A673 (cell line): ENCODE results near the gene DLGAP1. TPM values are rescaled to one million over a fixed set of nuclear protein-coding genes. Genes with fewer than 3 reads are reported as not detected.

Experiments
- BruUV-seq: library from RNA; stranded (reverse); fragments of 400-500 nt; replicated peaks from 2 replicates; lab custom pipeline; 2021; lab: Mats Ljungman, UMichigan
- CTCF ChIA-PET: fragments of 300-600 bp; sonication (Branson Sonifier 250); formaldehyde crosslinking; loops from one replicate; lab custom pipeline; 2022; ENCODE audit warnings: antibody characterized with exemption; lab: Charles Lee
- POLR2A ChIA-PET: fragments of 300-600 bp; sonication (Branson Sonifier 250); formaldehyde crosslinking; loops from one replicate; lab custom pipeline; 2022; ENCODE audit warnings: antibody characterized with exemption; ENCODE audit not compliant: low non-redundant PET; lab: Charles Lee
- DNase-seq: peaks from one replicate; pipeline ENCODE4 v3.0.0-alpha.2; 2015; ENCODE audit warnings: low spot score
- H3K27ac ChIP-seq: fragments of 200-600 bp; sonication (generic); 2 replicates; pipeline ENCODE4 v1.5.1; 2016; ENCODE audit warnings: mixed run types, low read depth, mild to moderate bottlenecking, mixed read lengths, antibody characterized with exemption, low read length; ENCODE audit not compliant: poor library complexity, severe bottlenecking
- H3K27me3 ChIP-seq: fragments of 200-600 bp; sonication (generic); replicated peaks from 2 replicates; pipeline ENCODE4 v1.6.1; 2017; ENCODE audit warnings: mixed run types, low read depth, mild to moderate bottlenecking, mixed read lengths, antibody characterized with exemption, low read length; ENCODE audit not compliant: insufficient read depth, poor library complexity
- H3K36me3 ChIP-seq: fragments of 200-600 bp; sonication (generic); 2 replicates; pipeline ENCODE4 v1.6.1; 2016; ENCODE audit warnings: mixed run types, mild to moderate bottlenecking, mixed read lengths, antibody characterized with exemption, low read length; ENCODE audit not compliant: insufficient read depth, poor library complexity, severe bottlenecking
- H3K4me1 ChIP-seq: fragments of 200-600 bp; sonication (generic); 2 replicates; pipeline ENCODE4 v1.6.1; 2017; ENCODE audit warnings: mixed run types, mild to moderate bottlenecking, mixed read lengths, antibody characterized with exemption, low read length; ENCODE audit not compliant: insufficient read depth, poor library complexity, severe bottlenecking
- H3K4me3 ChIP-seq: fragments of 200-600 bp; sonication (generic); 2 replicates; pipeline ENCODE4 v1.5.1; 2016; ENCODE audit warnings: low read depth, mixed run types, mild to moderate bottlenecking, mixed read lengths, low read length; ENCODE audit not compliant: poor library complexity, severe bottlenecking
- H3K9me3 ChIP-seq: fragments of 200-600 bp; sonication (generic); 2 replicates; pipeline ENCODE4 v1.6.1; 2016; ENCODE audit warnings: mixed run types, low read depth, mild to moderate bottlenecking, mixed read lengths, antibody characterized with exemption, low read length; ENCODE audit not compliant: poor library complexity, severe bottlenecking
- EZH2 ChIP-seq: fragments of 200-600 bp; sonication (generic); IDR thresholded peaks from 2 replicates; pipeline ENCODE4 v1.6.1; 2017; ENCODE audit warnings: borderline replicate concordance, low read depth, mild to moderate bottlenecking, mixed read lengths, antibody characterized with exemption, low read length; ENCODE audit not compliant: poor library complexity, severe bottlenecking
- intact Hi-C: fragments of 100-400 bp; cut with micrococcal nuclease; formaldehyde crosslinking; loops from one replicate; pipeline ENCODE4 v1.10.0; 2022; ENCODE audit not compliant: unreplicated experiment
- total RNA-seq: library from RNA; stranded (reverse); gene quantifications from 2 replicates; pipeline ENCODE4 v1.2.3, GENCODE V29; 2021
- TF ChIP-seq, protein P1 (sequence below): fragments of 300-800, 200-600 bp; sonication (generic); conservative IDR thresholded peaks from 2 replicates; pipeline ENCODE4 v1.5.1; 2017; ENCODE audit warnings: low read depth, mild to moderate bottlenecking, antibody characterized with exemption, low read length, moderate library complexity, mixed read lengths

The DLGAP1 gene
- total RNA-seq, 1 experiment from 2014 or later, result 135 TPM

DNA sequence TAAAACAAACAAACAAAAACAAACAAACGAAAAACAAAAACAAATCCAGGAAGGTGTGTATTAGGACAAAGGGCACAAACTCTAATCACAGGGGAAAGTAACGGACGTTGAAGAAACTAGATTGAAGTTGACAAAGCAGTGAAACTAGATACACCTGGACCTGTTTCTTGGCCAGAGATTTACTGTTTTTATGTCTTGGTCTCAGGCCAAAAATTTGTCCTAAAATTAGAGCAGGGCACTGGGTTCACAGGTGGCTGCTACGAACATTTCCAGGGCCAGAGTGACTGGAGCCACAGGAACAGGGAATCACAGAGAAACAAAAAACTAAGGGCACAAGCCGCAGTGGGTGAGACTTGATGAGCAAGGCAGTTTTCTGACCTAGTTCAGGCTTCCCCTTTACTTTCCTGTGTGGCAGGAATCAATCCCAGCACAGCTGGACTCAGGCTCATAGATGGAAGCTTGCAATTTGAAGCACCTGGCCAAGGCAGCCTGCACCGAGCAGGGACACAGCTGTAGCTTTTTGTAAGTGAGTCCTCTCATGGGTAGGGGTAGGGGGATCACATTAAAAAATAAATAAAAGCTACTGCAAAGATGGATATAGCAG lies 329.4 kb downstream of the DLGAP1 start:
- BruUV-seq, result no TSS peak
- Histone ChIP-seq H3K27me3 (no peaks in the 10 kb centered on the region), H3K36me3 (no peaks in the 10 kb centered on the region), H3K4me3 (no peak overlapping the region), H3K27ac (peak overlapping the region; percentile 31), H3K4me1 (peaks cover 56% of the 10 kb centered on the region), H3K9me3 (no peaks in the 10 kb centered on the region)
- ChIA-PET POLR2A (no interaction called here), CTCF (interaction anchor here (0.6 kb wide), 1 partner anchor 293 kb away, joined by 3 read pairs; no protein-coding TSS in a partner anchor)
- no peak for TF ChIP-seq EZH2
- TF ChIP-seq, protein P1, sequence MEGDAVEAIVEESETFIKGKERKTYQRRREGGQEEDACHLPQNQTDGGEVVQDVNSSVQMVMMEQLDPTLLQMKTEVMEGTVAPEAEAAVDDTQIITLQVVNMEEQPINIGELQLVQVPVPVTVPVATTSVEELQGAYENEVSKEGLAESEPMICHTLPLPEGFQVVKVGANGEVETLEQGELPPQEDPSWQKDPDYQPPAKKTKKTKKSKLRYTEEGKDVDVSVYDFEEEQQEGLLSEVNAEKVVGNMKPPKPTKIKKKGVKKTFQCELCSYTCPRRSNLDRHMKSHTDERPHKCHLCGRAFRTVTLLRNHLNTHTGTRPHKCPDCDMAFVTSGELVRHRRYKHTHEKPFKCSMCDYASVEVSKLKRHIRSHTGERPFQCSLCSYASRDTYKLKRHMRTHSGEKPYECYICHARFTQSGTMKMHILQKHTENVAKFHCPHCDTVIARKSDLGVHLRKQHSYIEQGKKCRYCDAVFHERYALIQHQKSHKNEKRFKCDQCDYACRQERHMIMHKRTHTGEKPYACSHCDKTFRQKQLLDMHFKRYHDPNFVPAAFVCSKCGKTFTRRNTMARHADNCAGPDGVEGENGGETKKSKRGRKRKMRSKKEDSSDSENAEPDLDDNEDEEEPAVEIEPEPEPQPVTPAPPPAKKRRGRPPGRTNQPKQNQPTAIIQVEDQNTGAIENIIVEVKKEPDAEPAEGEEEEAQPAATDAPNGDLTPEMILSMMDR, result no peak
- DNase-seq, result no peak
- intact Hi-C loops, result no loop called here

DNA sequence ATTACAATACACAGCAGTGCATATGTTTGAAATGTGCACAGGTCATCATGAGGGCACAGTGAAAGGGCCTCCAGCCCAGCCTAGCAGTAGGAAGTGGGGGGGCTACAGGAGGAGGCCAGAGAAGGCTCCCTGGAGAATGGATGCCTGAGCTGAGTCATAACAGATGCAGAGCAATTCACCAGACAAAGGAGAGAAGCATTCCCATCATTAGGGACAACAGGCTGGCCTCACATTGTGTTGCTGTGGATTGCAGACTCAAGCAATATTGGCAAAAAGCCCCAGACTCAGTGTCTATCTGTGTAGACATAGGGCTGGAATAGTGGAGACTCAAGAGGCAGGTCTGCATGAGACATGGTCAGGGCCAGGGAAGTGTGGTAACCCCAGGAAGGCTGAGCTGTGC lies 329.9 kb downstream of the DLGAP1 start:
- no peak overlapping the region for H3K4me3 ChIP-seq
- H3K9me3 ChIP-seq, result no peaks in the 10 kb centered on the region
- peaks cover 51% of the 10 kb centered on the region for H3K4me1 ChIP-seq
- no peaks in the 10 kb centered on the region for H3K36me3 ChIP-seq
- ChIA-PET POLR2A (no interaction called here), CTCF (no interaction called here)
- no peak for TF ChIP-seq EZH2
- TF ChIP-seq, protein P1, result no peak
- peak; percentile 87 for DNase-seq
- H3K27me3 ChIP-seq, result no peaks in the 10 kb centered on the region
- intact Hi-C loops, result no loop called here
- peak overlapping the region; percentile 31 for H3K27ac ChIP-seq
- no TSS peak for BruUV-seq

DNA sequence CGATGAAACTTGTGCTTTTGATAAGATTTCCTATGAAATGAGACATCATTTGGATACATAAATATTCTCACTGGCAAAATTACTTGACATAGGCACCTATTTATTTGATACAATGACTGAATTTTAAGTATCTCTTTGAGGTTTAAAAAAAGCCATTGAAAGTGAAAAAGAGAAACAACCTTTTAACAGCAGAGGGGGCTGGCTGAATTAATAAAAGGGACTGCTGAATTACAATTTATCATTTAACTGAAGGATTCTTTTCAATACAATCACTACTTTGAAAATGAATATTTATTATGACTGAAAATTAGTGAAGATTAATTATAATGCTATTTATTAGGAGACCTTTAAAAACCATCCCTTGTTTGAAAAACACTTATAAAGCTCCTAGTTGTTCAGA lies 335.3 kb downstream of the DLGAP1 start:
- no TSS peak for BruUV-seq
- Histone ChIP-seq H3K27me3 (no peaks in the 10 kb centered on the region), H3K9me3 (no peaks in the 10 kb centered on the region), H3K36me3 (no peaks in the 10 kb centered on the region), H3K4me3 (no peak overlapping the region), H3K4me1 (peaks cover 26% of the 10 kb centered on the region), H3K27ac (no peak overlapping the region)
- ChIA-PET POLR2A (interaction anchor here (0.7 kb wide), 1 partner anchor 80 kb away, joined by 3 read pairs; no protein-coding TSS in a partner anchor), CTCF (interaction anchor here (1.3 kb wide), 1 partner anchor 12 kb away, joined by 3 read pairs; no protein-coding TSS in a partner anchor)
- DNase-seq, result no peak
- TF ChIP-seq EZH2, result no peak
- TF ChIP-seq, protein P1, result peak; percentile 40; the same call in 1 of the 2 replicates
- intact Hi-C loops, result no loop called here
